Natural killer cell (primary cell): ENCODE results near the gene PHPT1. TPM values are rescaled to one million over a fixed set of nuclear protein-coding genes. Genes with fewer than 3 reads are reported as not detected.

Experiments
- ATAC-seq, 3 donors: fragments of 150-1000 bp in 2 of 3; fragments of 200-7000 bp in 1 of 3; cut with Tn5 transposase; 1 replicate in 1 of 3; 2 replicates in 2 of 3; pipeline ENCODE4 v1.10.0; 2021; ENCODE audit warnings: mild to moderate bottlenecking in 2 of 3, moderate library complexity in 2 of 3
- DNase-seq, 2 donors: peaks; one replicate each; pipeline versions ENCODE4 v3.0.0 to v3.0.0-alpha.2; 2013 to 2021; ENCODE audit warnings: mixed read lengths in 1 of 2
- H3K27ac ChIP-seq: one replicate; pipeline ENCODE4 v1.5.1; 2013; ENCODE audit warnings: mild to moderate bottlenecking, low read length
- H3K27me3 ChIP-seq: one replicate; pipeline ENCODE4 v1.6.1; 2013; ENCODE audit warnings: low read length; ENCODE audit not compliant: control insufficient read depth, insufficient read depth
- H3K36me3 ChIP-seq: one replicate; pipeline ENCODE4 v1.6.1; 2013; ENCODE audit warnings: low read length; ENCODE audit not compliant: control insufficient read depth, insufficient read depth
- H3K4me1 ChIP-seq: one replicate; pipeline ENCODE4 v1.6.1; 2013; ENCODE audit warnings: low read length; ENCODE audit not compliant: control insufficient read depth, insufficient read depth
- H3K4me3 ChIP-seq: one replicate; pipeline ENCODE4 v1.5.1; 2013; ENCODE audit warnings: low read length
- H3K9me3 ChIP-seq: one replicate; pipeline ENCODE4 v1.6.1; 2013; ENCODE audit warnings: low read length; ENCODE audit not compliant: control insufficient read depth, insufficient read depth
- H3K27ac Mint-ChIP-seq, 2 donors: one replicate each; pipeline ENCODE4 v1.8.0; 2022; ENCODE audit warnings: mild to moderate bottlenecking in 2 of 2, mixed read lengths in 2 of 2, moderate library complexity in 1 of 2
- H3K27me3 Mint-ChIP-seq, 2 donors: one replicate each; pipeline ENCODE4 v1.8.0; 2022; ENCODE audit warnings: low read depth in 2 of 2, mixed read lengths in 2 of 2
- H3K36me3 Mint-ChIP-seq: one replicate; pipeline ENCODE4 v1.8.0; 2022; ENCODE audit warnings: mixed read lengths
- H3K4me1 Mint-ChIP-seq, 2 donors: one replicate each; pipeline ENCODE4 v1.8.0; 2022; ENCODE audit warnings: mixed read lengths in 2 of 2
- H3K4me3 Mint-ChIP-seq: one replicate; pipeline ENCODE4 v1.8.0; 2022; ENCODE audit warnings: mild to moderate bottlenecking, moderate library complexity, mixed read lengths
- H3K9me3 Mint-ChIP-seq, 2 donors: one replicate each; pipeline ENCODE4 v1.8.0; 2022; ENCODE audit warnings: mixed read lengths in 2 of 2
- CTCF ChIP-seq: fragments of 200-600 bp; IDR thresholded peaks from one replicate; pipeline ENCODE4 v1.8.0; 2022; ENCODE audit warnings: antibody characterized with exemption
- WGBS: methylation state at CpG from one replicate; pipeline ENCODE4 v1.1.7; 2013; ENCODE audit warnings: missing lambda C conversion rate; ENCODE audit not compliant: insufficient coverage; 5-methylcytosine and 5-hydroxymethylcytosine counted together
- intact Hi-C: fragments of 100-400 bp; cut with micrococcal nuclease; formaldehyde crosslinking; loops from one replicate; pipeline ENCODE4 v1.14.2; 2022
- total RNA-seq, 4 donors: library from RNA; stranded (reverse); fragments of 120-200 nt in 1 of 4; gene quantifications; one replicate each; pipeline versions ENCODE4 v1.2.3 to v1.2.4, GENCODE V29; 2013 to 2022

The PHPT1 gene
- total RNA-seq, 3 donors from 2014 or later (not counting 1 experiment from before 2014, with no cell fraction given): 63.5 to 69.8 (median 67.7) TPM

GRCh38 chr9:136862849-136863622, 13.8 kb downstream of the PHPT1 start:
- peaks cover 12 to 16% of the 10 kb centered on the region in 2 donors for H3K4me1 Mint-ChIP-seq
- ATAC-seq: no peak
- H3K27me3 Mint-ChIP-seq: no peaks in the 10 kb centered on the region
- no peaks in the 10 kb centered on the region for H3K9me3 Mint-ChIP-seq
- H3K27ac Mint-ChIP-seq: peak overlapping the region in 1 of 2 donors; percentile 84
- no peaks in the 10 kb centered on the region for H3K36me3 Mint-ChIP-seq
- Histone ChIP-seq H3K27me3 (no peaks in the 10 kb centered on the region), H3K9me3 (no peaks in the 10 kb centered on the region), H3K36me3 (peaks cover 27% of the 10 kb centered on the region), H3K27ac (no peak overlapping the region), H3K4me3 (no peak overlapping the region), H3K4me1 (peaks cover 23% of the 10 kb centered on the region)
- 96% methylated on average over 31 of the region's 31 CpGs for WGBS
- H3K4me3 Mint-ChIP-seq: no peak overlapping the region
- no peak for TF ChIP-seq CTCF
- intact Hi-C loops: no loop called here
- no peak for DNase-seq

GRCh38 chr9:136863623-136864273, 14.5 kb downstream of the PHPT1 start:
- Mint-ChIP-seq H3K27me3 (no peaks in the 10 kb centered on the region), H3K4me1 (peaks cover 12 to 16% of the 10 kb centered on the region in 2 donors), H3K27ac (peak overlapping the region; percentile 14 to 84), H3K36me3 (no peaks in the 10 kb centered on the region), H3K4me3 (no peak overlapping the region), H3K9me3 (no peaks in the 10 kb centered on the region)
- H3K4me3 ChIP-seq: no peak overlapping the region
- TF ChIP-seq CTCF: no peak
- DNase-seq (no peak), ATAC-seq (no peak)
- intact Hi-C loops: no loop called here
- WGBS: 94% methylated on average over 12 of the region's 12 CpGs
- peaks cover 27% of the 10 kb centered on the region for H3K36me3 ChIP-seq
- peaks cover 23% of the 10 kb centered on the region for H3K4me1 ChIP-seq
- H3K27ac ChIP-seq: no peak overlapping the region
- no peaks in the 10 kb centered on the region for H3K27me3 ChIP-seq
- no peaks in the 10 kb centered on the region for H3K9me3 ChIP-seq

GRCh38 chr9:136865041-136865767, 16.0 kb downstream of the PHPT1 start:
- Histone ChIP-seq H3K9me3 (no peaks in the 10 kb centered on the region), H3K4me3 (peak overlapping the region; percentile 48), H3K27ac (peak overlapping the region; percentile 50), H3K4me1 (peaks cover 23% of the 10 kb centered on the region), H3K36me3 (peaks cover 27% of the 10 kb centered on the region), H3K27me3 (no peaks in the 10 kb centered on the region)
- Mint-ChIP-seq H3K27ac (peak overlapping the region; percentile 84 to 88), H3K27me3 (no peaks in the 10 kb centered on the region), H3K36me3 (no peaks in the 10 kb centered on the region), H3K4me1 (peaks cover 12 to 16% of the 10 kb centered on the region in 2 donors), H3K4me3 (peak overlapping the region; percentile 89), H3K9me3 (no peaks in the 10 kb centered on the region)
- ATAC-seq: no peak
- DNase-seq: peak in 1 of 2 donors; percentile 6
- 69% methylated on average over 11 of the region's 11 CpGs for WGBS
- intact Hi-C loops: no loop called here
- TF ChIP-seq CTCF: no peak
